Amniotic epithelial cell (primary cell): Measurements from ENCODE around the gene PMPCA.
"Not testable (repeated sequence)": the region's sequence is repeated elsewhere in the genome, so short reads cannot be mapped to it uniquely, and the experiment has no call there.

Source experiments
- DNase-seq: peaks from one replicate; pipeline ENCODE4 v3.0.0-alpha.2; 2010; ENCODE audit warnings: low read depth

PMPCA gene

GRCh38 chr9:136394312-136395019 is 16.0 kb upstream of the PMPCA start:
- no peak for DNase-seq

GRCh38 chr9:136395020-136395340 is 15.5 kb upstream of the PMPCA start:
- DNase-seq, result no peak

GRCh38 chr9:136395345-136396218 is 14.9 kb upstream of the PMPCA start:
- DNase-seq, result no peak

- DNase-seq, result no peak
Measured at GRCh38 chr9:136396219-136396515, 14.3 kb upstream of the PMPCA start.

- no peak for DNase-seq
Measured at GRCh38 chr9:136397643-136398042, 12.8 kb upstream of the PMPCA start.

- no peak for DNase-seq
Measured at GRCh38 chr9:136398286-136398685, 12.2 kb upstream of the PMPCA start.

GRCh38 chr9:136399176-136400037 is 11.1 kb upstream of the PMPCA start:
- DNase-seq, result no peak

- DNase-seq, result peak; percentile 66
Measured at GRCh38 chr9:136400038-136400834, 10.2 kb upstream of the PMPCA start, which contains the start of gene SNAPC4. Gene SNAPC4, minus strand, starts transcription at chr9:136400170. Its CDS starts 1,742 bp downstream, at chr9:136398428.

GRCh38 chr9:136401173-136401922 is 9.1 kb upstream of the PMPCA start:
- DNase-seq, result peak; percentile 14

GRCh38 chr9:136402067-136402466 is 8.4 kb upstream of the PMPCA start:
- no peak for DNase-seq

- DNase-seq, result no peak
Measured at GRCh38 chr9:136403538-136403914, 6.9 kb upstream of the PMPCA start.

GRCh38 chr9:136403915-136404800 is 6.3 kb upstream of the PMPCA start:
- DNase-seq, result no peak

- DNase-seq, result no peak
Measured at GRCh38 chr9:136404801-136405136, 5.7 kb upstream of the PMPCA start.

GRCh38 chr9:136405481-136405880 is 5.0 kb upstream of the PMPCA start:
- no peak for DNase-seq

GRCh38 chr9:136405904-136406303 is 4.6 kb upstream of the PMPCA start:
- DNase-seq, result not testable (repeated sequence)

GRCh38 chr9:136407061-136407460 is 3.4 kb upstream of the PMPCA start:
- not testable (repeated sequence) for DNase-seq

- DNase-seq, result no peak
Measured at GRCh38 chr9:136407911-136408310, 2.5 kb upstream of the PMPCA start.

GRCh38 chr9:136409557-136410455 is 652 bp upstream of the PMPCA start:
- peak; percentile 45 for DNase-seq

GRCh38 chr9:136411378-136411777 is 920 bp downstream of the PMPCA start:
- no peak for DNase-seq
